ENCODE results near the gene OPCML.

GRCh38 chr11:133362916-133363315 is 169.4 kb downstream of the OPCML start:
- no peak for TF ChIP-seq CTCF (conservative IDR thresholded peaks at IDR 0.05; ENCODE audit: low read depth, low read length)
- no peak for TF ChIP-seq EZH2 (IDR thresholded peaks at IDR 0.05; ENCODE audit: borderline replicate concordance, low read depth, low read length, poor library complexity, severe bottlenecking)

Measured in A673 (cell line).